Measurements from ENCODE around the gene POTEG.
"Not testable (repeated sequence)": the region's sequence is repeated elsewhere in the genome, so short reads cannot be mapped to it uniquely, and the experiment has no call there.

Gene POTEG

DNA sequence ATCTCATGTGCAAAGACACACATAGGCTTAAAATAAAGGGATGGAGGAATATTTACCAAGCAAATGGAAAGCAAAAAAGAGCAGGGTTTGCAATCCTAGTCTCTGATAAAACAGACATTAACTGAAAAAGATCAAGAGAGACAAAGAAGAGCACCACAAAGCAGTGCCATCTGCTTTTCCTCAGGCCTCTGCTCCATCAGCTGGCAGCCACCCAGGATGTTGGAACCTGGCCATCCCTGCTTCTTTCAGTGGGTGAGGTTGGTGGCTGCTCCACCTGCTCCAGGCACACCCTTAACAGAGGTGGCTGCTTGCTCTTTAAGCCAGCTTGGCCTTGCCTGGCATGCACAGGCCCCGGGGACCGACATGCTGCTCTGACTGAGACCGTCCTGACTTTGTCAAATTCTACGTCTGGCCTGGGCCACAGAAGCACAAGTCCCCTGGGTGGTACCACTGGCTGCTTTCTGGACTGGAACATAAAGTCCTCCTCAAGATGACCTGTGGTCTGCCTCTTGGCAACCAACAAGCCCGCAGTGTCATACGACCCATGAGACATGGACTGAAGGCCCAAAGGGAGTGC lies 51.0 kb downstream of the POTEG start:
- DNase-seq (ENCODE audit: low read depth); H3K4me3 ChIP-seq (ENCODE audit: low read length): not testable (repeated sequence)

- H3K4me3 ChIP-seq (ENCODE audit: low read length); DNase-seq (ENCODE audit: low read depth): not testable (repeated sequence)
Measured at GRCh38 chr14:19380137-19380536, 54.0 kb downstream of the POTEG start.

DNA sequence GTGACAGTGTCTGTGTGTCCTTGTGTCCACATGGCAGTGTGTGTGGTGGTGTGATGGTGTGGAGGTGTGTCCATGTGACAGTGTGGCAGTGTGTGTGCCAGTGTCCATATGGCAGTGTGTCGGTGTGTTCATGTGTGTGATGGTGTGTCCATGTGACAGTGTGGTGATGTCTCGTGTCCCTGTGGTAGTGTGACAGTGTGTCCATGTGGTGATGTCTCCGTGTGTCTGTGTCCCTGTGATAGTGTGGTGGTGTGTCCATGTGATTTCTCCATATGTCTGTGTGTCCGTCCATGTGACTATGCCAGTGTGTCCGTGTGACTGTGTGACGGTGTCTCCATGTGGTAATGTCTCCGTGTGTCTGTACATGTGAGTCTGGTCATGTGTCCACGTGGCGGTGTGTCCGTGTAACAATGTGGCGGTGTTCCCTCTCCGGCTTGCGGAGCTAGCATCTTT lies 59.7 kb downstream of the POTEG start:
- H3K4me3 ChIP-seq (ENCODE audit: low read length); DNase-seq (ENCODE audit: low read depth): not testable (repeated sequence)

GRCh38 chr14:19372813-19373500 lies 61.2 kb downstream of the POTEG start:
- H3K4me3 ChIP-seq (ENCODE audit: low read length); DNase-seq (ENCODE audit: low read depth): not testable (repeated sequence)

GRCh38 chr14:19371767-19372166 lies 62.4 kb downstream of the POTEG start:
- not testable (repeated sequence) for DNase-seq (ENCODE audit: low read depth); H3K4me3 ChIP-seq (ENCODE audit: low read length)

DNA sequence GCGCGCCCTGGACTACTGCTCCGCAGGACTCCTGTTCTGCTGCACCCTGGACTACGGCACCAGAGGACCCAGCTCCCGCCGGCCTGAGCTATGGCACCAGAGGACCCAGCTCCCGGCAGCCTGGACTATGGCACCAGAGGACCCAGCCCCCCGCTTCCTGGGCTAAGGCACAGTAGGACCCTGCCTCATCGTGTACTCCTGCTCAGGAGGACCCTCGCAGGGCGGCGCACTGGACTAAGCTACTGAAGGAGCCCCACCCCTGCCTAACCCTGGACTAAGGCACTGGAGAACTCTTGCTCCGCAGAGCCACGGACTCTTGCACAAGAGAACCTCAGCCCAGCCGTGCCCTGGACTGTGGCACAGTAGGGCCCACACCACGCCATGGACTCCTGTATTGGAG lies 71.3 kb downstream of the POTEG start:
- not testable (repeated sequence) for DNase-seq (ENCODE audit: low read depth); H3K4me3 ChIP-seq (ENCODE audit: low read length)

DNA sequence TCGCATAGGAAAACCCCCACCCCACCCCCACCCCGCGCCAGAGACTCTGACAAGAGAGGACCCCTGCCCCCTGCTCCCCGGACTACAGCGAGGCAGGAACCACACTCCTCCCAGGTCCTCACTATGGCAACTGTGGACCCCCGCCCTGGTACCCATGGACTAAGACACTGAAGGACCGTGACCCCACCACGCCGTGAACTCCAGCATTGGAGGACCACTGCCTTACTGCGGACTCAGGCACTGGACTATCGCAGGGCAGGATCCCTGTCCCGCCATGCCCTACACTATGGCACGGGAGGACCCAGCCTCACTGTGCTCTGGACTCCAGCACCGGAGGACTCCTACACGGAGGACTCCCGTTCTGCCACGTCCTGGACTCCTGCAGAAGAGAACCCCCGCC lies 71.8 kb downstream of the POTEG start:
- H3K4me3 ChIP-seq (ENCODE audit: low read length); DNase-seq (ENCODE audit: low read depth): not testable (repeated sequence)

GRCh38 chr14:19361636-19362253 lies 72.4 kb downstream of the POTEG start:
- not testable (repeated sequence) for DNase-seq (ENCODE audit: low read depth); H3K4me3 ChIP-seq (ENCODE audit: low read length)

GRCh38 chr14:19360937-19361635 lies 73.1 kb downstream of the POTEG start:
- not testable (repeated sequence) for DNase-seq (ENCODE audit: low read depth)

More at GRCh38 chr14:19360937-19361635, 73.1 kb downstream of the POTEG start:
- H3K4me3 ChIP-seq (ENCODE audit: low read length), result not testable (repeated sequence)
